Endothelial cell of umbilical vein (primary cell): ENCODE results near the gene ABCG2. TPM values are rescaled to one million over a fixed set of nuclear protein-coding genes. Genes with fewer than 3 reads are reported as not detected.

Source experiments
- BruUV-seq: library from RNA; stranded (reverse); fragments of 400-500 nt; replicated peaks from 2 replicates; lab custom pipeline; 2021; lab: Mats Ljungman, UMichigan
- CTCF ChIA-PET: fragments of 300-600, 350-600 bp; sonication (Branson Sonifier 250); formaldehyde crosslinking; loops from one replicate; lab custom pipeline; 2021; ENCODE audit warnings: antibody characterized with exemption, inconsistent platforms; lab: Charles Lee
- POLR2A ChIA-PET: fragments of 300-600, 350-600 bp; sonication (Branson Sonifier 250); formaldehyde crosslinking; loops from one replicate; lab custom pipeline; 2021; ENCODE audit warnings: antibody characterized with exemption, inconsistent platforms; lab: Charles Lee
- DNase-seq: peaks from one replicate; pipeline ENCODE4 v3.0.0-alpha.2; 2011; ENCODE audit warnings: low read depth, low spot score
- FAIRE-seq: peaks from 2 replicates; lab custom pipeline; 2011; peaks lifted over from hg19 to GRCh38; lab: Jason Lieb, UNC
- H2AFZ ChIP-seq: 2 replicates; pipeline ENCODE4 v1.6.0; 2012; ENCODE audit warnings: low read depth, low read length, control low read depth, inconsistent platforms
- H3K27ac ChIP-seq: 2 replicates; pipeline ENCODE4 v1.5.1; 2011; ENCODE audit warnings: low read depth, mild to moderate bottlenecking, control low read depth, low read length, moderate library complexity; ENCODE audit not compliant: insufficient read depth
- H3K27me3 ChIP-seq, 2 experiments: 2 replicates each; pipeline versions ENCODE4 v1.6.0 to v1.6.1; 2011; ENCODE audit warnings: low read length in 2 of 2, mixed read lengths in 1 of 2; ENCODE audit not compliant: control insufficient read depth in 2 of 2, insufficient read depth in 2 of 2
- H3K36me3 ChIP-seq, 2 experiments: 2 replicates in 1 of 2; 3 replicates in 1 of 2; pipeline ENCODE4 v1.5.1; 2011; ENCODE audit warnings: low read length in 2 of 2, mild to moderate bottlenecking in 1 of 2, moderate library complexity in 1 of 2; ENCODE audit not compliant: control insufficient read depth in 2 of 2, insufficient read depth in 2 of 2; ENCODE audit errors: extremely low read depth in 1 of 2
- H3K4me1 ChIP-seq: 3 replicates; pipeline ENCODE4 v1.5.1; 2011; ENCODE audit warnings: mild to moderate bottlenecking, low read length; ENCODE audit not compliant: control insufficient read depth, insufficient read depth; ENCODE audit errors: extremely low read depth
- H3K4me2 ChIP-seq: 2 replicates; pipeline ENCODE4 v1.6.1; 2011; ENCODE audit warnings: low read length, control low read depth, mixed read lengths; ENCODE audit not compliant: insufficient read depth
- H3K4me3 ChIP-seq, 3 experiments: fragments of 200-600 bp in 1 of 3; sonication (generic), shearing (Covaris generic) in 1 of 3; replicated peaks in 1 of 3; 2 replicates each; pipeline ENCODE4 v1.5.1; 2011 to 2016; ENCODE audit warnings: control low read depth in 3 of 3, low read length in 3 of 3, mild to moderate bottlenecking in 2 of 3, inconsistent platforms in 1 of 3, low read depth in 1 of 3, moderate library complexity in 1 of 3; ENCODE audit not compliant: insufficient read depth in 1 of 3
- H3K79me2 ChIP-seq: 2 replicates; pipeline ENCODE4 v1.6.0; 2012; ENCODE audit warnings: low read length, inconsistent platforms; ENCODE audit not compliant: control insufficient read depth, insufficient read depth
- H3K9ac ChIP-seq: replicated peaks from 2 replicates; pipeline ENCODE3; 2011; ENCODE audit warnings: low read length, control low read depth; ENCODE audit not compliant: insufficient read depth; ENCODE audit errors: extremely low read depth
- H3K9me1 ChIP-seq: replicated peaks from 3 replicates; pipeline ENCODE4 v1.6.0; 2011; ENCODE audit warnings: mild to moderate bottlenecking, low read length; ENCODE audit not compliant: control insufficient read depth, insufficient read depth; ENCODE audit errors: extremely low read depth
- H3K9me3 ChIP-seq: replicated peaks from 2 replicates; pipeline ENCODE4 v1.5.1; 2012; ENCODE audit warnings: low read length, inconsistent platforms; ENCODE audit not compliant: control insufficient read depth, insufficient read depth
- H4K20me1 ChIP-seq: replicated peaks from 2 replicates; pipeline ENCODE3; 2011; ENCODE audit warnings: mild to moderate bottlenecking, low read length; ENCODE audit not compliant: control insufficient read depth, insufficient read depth; ENCODE audit errors: extremely low read depth
- CTCF ChIP-seq, 2 donors: IDR thresholded peaks; 1 replicate in 1 of 2; 2 replicates in 1 of 2; pipeline ENCODE4 v1.5.1; 2011; ENCODE audit warnings: low read length in 2 of 2, mild to moderate bottlenecking in 2 of 2, moderate library complexity in 2 of 2, control low read depth in 1 of 2, inconsistent platforms in 1 of 2, low read depth in 1 of 2; ENCODE audit not compliant: insufficient read depth in 1 of 2; ENCODE audit errors: extremely low read depth in 1 of 2
- EZH2 ChIP-seq: IDR thresholded peaks from 2 replicates; pipeline ENCODE4 v1.6.1; 2012; ENCODE audit warnings: borderline replicate concordance, low read depth, mild to moderate bottlenecking, moderate library complexity, low read length, inconsistent platforms; ENCODE audit not compliant: severe bottlenecking
- FOS ChIP-seq: IDR thresholded peaks from 2 replicates; pipeline ENCODE4 v1.6.1; 2011; ENCODE audit warnings: mild to moderate bottlenecking, low read length, moderate library complexity, borderline replicate concordance; ENCODE audit not compliant: insufficient read depth
- GATA2 ChIP-seq: IDR thresholded peaks from 2 replicates; pipeline ENCODE4 v1.7.0; 2011; ENCODE audit warnings: low read depth, mild to moderate bottlenecking, moderate library complexity, mixed read lengths, low read length; ENCODE audit not compliant: insufficient read length, insufficient read depth
- JUN ChIP-seq: IDR thresholded peaks from 2 replicates; pipeline ENCODE4 v1.6.1; 2011; ENCODE audit warnings: borderline replicate concordance, low read depth; ENCODE audit not compliant: insufficient read length, insufficient read depth
- MAX ChIP-seq: IDR thresholded peaks from 2 replicates; pipeline ENCODE4 v1.6.1; 2011; ENCODE audit not compliant: insufficient read depth, insufficient read length
- MYC ChIP-seq: IDR thresholded peaks from one replicate; pipeline ENCODE4 v1.6.1; 2011; ENCODE audit warnings: mild to moderate bottlenecking, low read depth, low read length
- POLR2A ChIP-seq: IDR thresholded peaks from 2 replicates; pipeline ENCODE4 v1.6.1; 2012; ENCODE audit warnings: low read depth, mild to moderate bottlenecking, control low read depth, low read length
- POLR2AphosphoS5 ChIP-seq: IDR thresholded peaks from 2 replicates; pipeline ENCODE4 v1.6.1; 2012; ENCODE audit warnings: low read depth, mild to moderate bottlenecking, control low read depth, low read length, moderate library complexity; ENCODE audit not compliant: insufficient read depth
- dilution Hi-C: fragments of 300-500 bp; cut with MboI; formaldehyde crosslinking; loops from one replicate; pipeline ENCODE4 v1.15.0; 2019; ENCODE audit warnings: low sequenced_read_pairs; ENCODE audit not compliant: extremely low pct_ligation_motif_present
- intact Hi-C: fragments of 100-400 bp; cut with micrococcal nuclease; formaldehyde crosslinking; loops from one replicate; pipeline ENCODE4 v1.10.0; 2022
- polyA plus RNA-seq, 4 experiments: library from polyadenylated mRNA; depleted of rRNA in 3 of 4; stranded (reverse) in 3 of 4; unstranded in 1 of 4; fragments of >200 nt; gene quantifications; 2 replicates each; pipeline versions ENCODE4 v1.2.1 to v1.2.3, GENCODE V29; 2011 to 2012; ENCODE audit warnings: missing spikeins in 1 of 4
- total RNA-seq: library from RNA; stranded (reverse); gene quantifications from 2 replicates; pipeline ENCODE4 v1.2.3, GENCODE V29; 2021

ABCG2 gene
- total and polyA plus RNA-seq, 2 donors (not counting 3 experiments of a cell fraction or from before 2014, with no cell fraction given): 3.4 to 5.0 TPM

- Histone ChIP-seq H3K9ac (no peak overlapping the region), H3K4me2 (no peak overlapping the region), H3K9me3 (no peaks in the 10 kb centered on the region), H2AFZ (no peak overlapping the region), H3K9me1 (no peaks in the 10 kb centered on the region), H4K20me1 (no peaks in the 10 kb centered on the region), H3K27ac (no peak overlapping the region), H3K36me3 (no peaks in the 10 kb centered on the region), H3K4me1 (no peaks in the 10 kb centered on the region), H3K79me2 (no peaks in the 10 kb centered on the region), H3K4me3 (no peak overlapping the region), H3K27me3 (no peaks in the 10 kb centered on the region)
- no peak for TF ChIP-seq JUN
- TF ChIP-seq EZH2: no peak
- no peak for TF ChIP-seq MAX
- TF ChIP-seq FOS: no peak
- TF ChIP-seq GATA2: no peak
- TF ChIP-seq CTCF (IDR thresholded peaks at IDR 0.05; ENCODE audit: extremely low read depth in 1 of 2, insufficient read depth in 1 of 2, low read depth in 1 of 2, low read length in 2 of 2): no peak
- TF ChIP-seq POLR2A: no peak
- TF ChIP-seq MYC: no peak
- TF ChIP-seq POLR2AphosphoS5: no peak
- CTCF ChIA-PET: no interaction called here
- dilution Hi-C loops (no loop called here), intact Hi-C loops (no loop called here)
- no peak for DNase-seq
- FAIRE-seq: no peak
- POLR2A ChIA-PET: no interaction called here
- no TSS peak for BruUV-seq
Observed at GRCh38 chr4:88091378-88091777, 67.1 kb downstream of the ABCG2 start.
